RWPE1 (cell line): Measurements from ENCODE around the gene MARCOL.

Experiments used
- CTCF ChIA-PET: fragments of 350-600 bp; sonication (Branson Sonifier 250); formaldehyde crosslinking; extraction: SDS; loops from one replicate; lab custom pipeline; 2021; lab: Yijun Ruan, JAX
- POLR2A ChIA-PET: fragments of 400-600 bp; formaldehyde crosslinking; extraction: SDS; loops from one replicate; lab custom pipeline; 2020; ENCODE audit warnings: antibody characterized with exemption; ENCODE audit not compliant: low non-redundant PET; lab: Yijun Ruan, JAX
- DNase-seq: peaks from one replicate; pipeline ENCODE4 v3.0.0; 2012; ENCODE audit warnings: low spot score
- H3K27ac ChIP-seq: fragments of 450-650 bp; 2 replicates; pipeline ENCODE4 v1.5.1; 2017
- TF ChIP-seq, protein P1 (sequence below): fragments of 450-650 bp; conservative IDR thresholded peaks from 2 replicates; pipeline ENCODE4 v1.5.1; 2017; ENCODE audit warnings: low read depth, mild to moderate bottlenecking

The MARCOL gene, protein sequence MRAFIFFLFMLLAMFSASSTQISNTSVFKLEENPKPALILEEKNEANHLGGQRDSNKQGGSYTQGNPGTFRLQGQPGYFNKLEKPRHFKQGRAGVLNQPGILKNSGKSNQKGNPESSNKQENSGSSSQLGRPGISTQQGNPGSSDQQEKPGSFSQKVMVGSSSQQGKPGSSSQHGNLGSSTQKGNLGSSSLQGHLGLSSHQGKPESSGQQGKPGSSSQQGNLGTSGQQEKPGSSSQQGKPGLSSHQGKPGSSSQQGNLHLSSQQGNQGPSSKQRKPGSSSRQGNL

DNA sequence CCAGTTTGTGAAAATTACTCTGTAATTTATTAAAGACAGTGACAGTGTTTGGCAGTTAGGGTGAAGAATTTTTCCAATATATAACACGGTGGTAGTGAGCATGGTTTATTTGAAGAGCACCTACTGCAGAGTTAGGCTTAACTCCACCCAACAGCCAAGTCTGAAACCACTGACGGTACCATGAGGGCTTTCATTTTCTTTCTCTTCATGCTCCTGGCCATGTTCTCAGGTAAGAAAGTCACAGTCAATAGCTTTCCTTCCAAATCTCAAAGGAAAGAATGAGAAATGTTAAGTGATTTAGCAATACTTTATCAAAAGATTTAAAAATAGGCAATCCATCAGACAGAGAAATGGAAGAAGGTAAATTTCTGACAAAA, at the start of gene MARCOL:
MARCOL (plus strand) TSS at position 108 of the 377 bp plus-strand sequence; CDS start at position 181, 73 bp downstream.
- POLR2A ChIA-PET: no interaction called here
- no peak for DNase-seq
- no peak within 1 kb of the TSS for H3K27ac ChIP-seq
- TF ChIP-seq, protein P1, sequence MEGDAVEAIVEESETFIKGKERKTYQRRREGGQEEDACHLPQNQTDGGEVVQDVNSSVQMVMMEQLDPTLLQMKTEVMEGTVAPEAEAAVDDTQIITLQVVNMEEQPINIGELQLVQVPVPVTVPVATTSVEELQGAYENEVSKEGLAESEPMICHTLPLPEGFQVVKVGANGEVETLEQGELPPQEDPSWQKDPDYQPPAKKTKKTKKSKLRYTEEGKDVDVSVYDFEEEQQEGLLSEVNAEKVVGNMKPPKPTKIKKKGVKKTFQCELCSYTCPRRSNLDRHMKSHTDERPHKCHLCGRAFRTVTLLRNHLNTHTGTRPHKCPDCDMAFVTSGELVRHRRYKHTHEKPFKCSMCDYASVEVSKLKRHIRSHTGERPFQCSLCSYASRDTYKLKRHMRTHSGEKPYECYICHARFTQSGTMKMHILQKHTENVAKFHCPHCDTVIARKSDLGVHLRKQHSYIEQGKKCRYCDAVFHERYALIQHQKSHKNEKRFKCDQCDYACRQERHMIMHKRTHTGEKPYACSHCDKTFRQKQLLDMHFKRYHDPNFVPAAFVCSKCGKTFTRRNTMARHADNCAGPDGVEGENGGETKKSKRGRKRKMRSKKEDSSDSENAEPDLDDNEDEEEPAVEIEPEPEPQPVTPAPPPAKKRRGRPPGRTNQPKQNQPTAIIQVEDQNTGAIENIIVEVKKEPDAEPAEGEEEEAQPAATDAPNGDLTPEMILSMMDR: no peak
- CTCF ChIA-PET: no interaction called here

- no peak overlapping the region for H3K27ac ChIP-seq
- TF ChIP-seq, protein P1: no peak
- DNase-seq: no peak
- POLR2A ChIA-PET: no interaction called here
- CTCF ChIA-PET: no interaction called here
Observed at GRCh38 chr5:148191010-148191409, 47.3 kb upstream of the MARCOL start.

DNA sequence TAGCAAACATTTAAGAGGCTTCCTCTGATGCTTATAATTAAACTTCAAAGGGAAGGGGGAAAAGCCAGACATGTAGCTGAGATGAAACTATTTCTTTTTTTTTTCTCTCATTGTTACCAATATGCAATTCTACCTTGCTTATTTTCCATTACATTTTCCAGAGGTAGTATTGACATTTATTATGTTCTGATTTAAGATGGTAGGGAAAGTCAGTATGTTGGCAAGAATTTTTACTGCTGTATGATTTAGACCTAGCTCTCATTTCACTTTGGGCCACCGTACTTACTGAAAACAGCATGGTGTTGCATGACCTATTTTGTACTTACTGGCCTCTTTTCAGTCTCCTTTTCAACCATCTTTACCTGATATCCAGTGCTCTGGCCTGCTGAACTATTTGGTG, 45.1 kb upstream of the MARCOL start:
- POLR2A ChIA-PET: no interaction called here
- DNase-seq: no peak
- CTCF ChIA-PET: no interaction called here
- no peak overlapping the region for H3K27ac ChIP-seq
- TF ChIP-seq, protein P1: no peak

GRCh38 chr5:148201151-148201550, 37.2 kb upstream of the MARCOL start:
- no peak overlapping the region for H3K27ac ChIP-seq
- DNase-seq: no peak
- TF ChIP-seq, protein P1: no peak
- POLR2A ChIA-PET: no interaction called here
- CTCF ChIA-PET: no interaction called here

- ChIA-PET CTCF (no interaction called here), POLR2A (interaction anchor here (0.8 kb wide), 1 partner anchor 868 kb away, joined by 3 read pairs; no protein-coding TSS in a partner anchor)
- H3K27ac ChIP-seq: peak within 1 kb of the TSS; percentile 73
- DNase-seq: peak; percentile 66
- TF ChIP-seq, protein P1: no peak
Observed at GRCh38 chr5:148202531-148203203, 35.7 kb upstream of the MARCOL start, which contains the start of gene SPINK6. TSS of gene SPINK6 (plus strand) at chr5:148203042. CDS start at chr5:148203097, 55 bp downstream.

DNA sequence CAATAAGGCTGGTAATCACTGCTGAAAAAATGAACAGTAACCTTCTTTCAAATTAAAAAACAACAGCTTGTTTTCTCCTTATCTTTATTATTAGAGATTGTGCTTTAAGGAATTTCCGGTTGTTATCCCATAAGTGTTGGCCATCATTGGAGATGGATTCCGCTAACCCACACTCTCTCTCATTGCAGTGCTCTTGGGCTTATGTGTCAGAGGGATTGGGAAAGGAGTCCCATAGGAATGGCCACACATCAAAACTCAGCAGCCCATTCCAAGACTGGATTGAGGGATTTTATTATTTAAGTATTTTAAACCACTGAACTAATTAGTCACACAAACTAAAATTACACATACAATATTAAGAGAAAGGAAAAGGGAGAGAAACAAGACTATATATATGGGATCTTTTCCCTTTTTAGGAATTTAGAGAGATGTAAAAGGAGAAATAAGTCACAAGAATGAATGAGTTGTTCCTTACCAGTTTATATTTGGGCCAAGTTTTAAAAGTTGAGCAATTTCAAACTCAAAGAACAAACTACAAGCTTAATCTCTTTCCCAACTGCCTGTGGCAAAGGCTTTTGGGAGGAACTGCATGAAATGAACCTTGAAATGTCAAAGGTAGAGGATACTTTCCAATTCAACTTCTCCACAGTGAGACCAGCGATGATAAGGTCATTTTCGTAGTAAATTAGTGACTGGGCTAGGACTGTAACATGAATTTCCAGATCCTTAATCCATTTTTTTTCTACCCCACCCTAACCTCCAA, 33.1 kb upstream of the MARCOL start:
- ChIA-PET POLR2A (no interaction called here), CTCF (interaction anchor here (0.5 to 0.6 kb wide), 2 partner anchors 103 to 814 kb away, joined by 3 read pairs; no protein-coding TSS in a partner anchor)
- DNase-seq: no peak
- no peak overlapping the region for H3K27ac ChIP-seq
- TF ChIP-seq, protein P1: no peak
